ENCODE data around the gene JADE1.

GRCh38 chr4:128819082-128819742 lies 9.7 kb downstream of the JADE1 start:
- TF ChIP-seq YY1 (IDR thresholded peaks at IDR 0.05; ENCODE audit: insufficient read depth, insufficient read length) (no peak), ZNF274 (IDR thresholded peaks at IDR 0.05; ENCODE audit: low read depth, low read length) (no peak)
